ENCODE measurements around the gene MYDGF.
A peak's percentile ranks its signal among the peaks of the same experiment; 100 is the strongest.

Gene MYDGF

GRCh38 chr19:4640247-4641000, 29.7 kb downstream of the MYDGF start:
- no peak for DNase-seq

GRCh38 chr19:4639531-4640246, 30.5 kb downstream of the MYDGF start:
- DNase-seq, result no peak

DNA sequence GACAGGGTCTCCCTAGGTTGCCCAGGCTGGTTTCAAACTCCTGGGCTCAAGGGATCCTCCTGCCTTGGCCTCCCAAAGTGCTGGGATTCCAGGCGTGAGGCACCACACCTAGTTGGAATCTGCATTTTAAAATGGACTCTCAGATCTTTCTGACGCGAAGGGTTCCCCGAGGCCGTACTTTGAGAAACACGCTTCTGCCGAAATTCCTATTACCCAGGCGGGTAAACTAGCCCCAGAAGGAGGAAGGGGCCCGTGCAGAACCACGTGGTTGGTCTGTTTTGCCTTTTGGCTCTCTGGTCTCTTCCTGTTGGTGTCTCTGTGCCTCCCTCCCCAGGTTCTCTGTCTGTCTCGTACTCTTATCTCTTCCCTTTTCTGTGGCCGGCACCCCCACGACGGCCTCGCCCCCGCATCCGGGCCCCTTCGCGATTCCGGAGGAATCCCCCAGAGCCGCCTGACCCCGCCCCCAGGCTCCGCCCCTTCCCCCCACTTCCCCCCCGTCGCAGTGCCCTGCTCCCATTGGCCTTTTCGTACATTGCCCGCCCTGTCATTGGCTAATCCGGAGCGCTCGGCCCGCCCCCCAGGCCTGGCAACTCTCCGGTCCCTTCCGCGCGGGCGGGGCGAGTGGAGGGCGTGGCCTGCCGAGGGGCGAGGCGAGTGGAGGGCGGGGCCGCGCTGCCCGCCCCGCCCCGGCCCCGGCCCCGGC, 31.2 kb downstream of the MYDGF start, which contains the start of gene TNFAIP8L1:
TNFAIP8L1 (plus strand) TSS at position 689 of the 703 bp plus-strand sequence. CDS start 12,354 bp downstream, outside the sequence.
- DNase-seq, result peak; percentile 76

DNA sequence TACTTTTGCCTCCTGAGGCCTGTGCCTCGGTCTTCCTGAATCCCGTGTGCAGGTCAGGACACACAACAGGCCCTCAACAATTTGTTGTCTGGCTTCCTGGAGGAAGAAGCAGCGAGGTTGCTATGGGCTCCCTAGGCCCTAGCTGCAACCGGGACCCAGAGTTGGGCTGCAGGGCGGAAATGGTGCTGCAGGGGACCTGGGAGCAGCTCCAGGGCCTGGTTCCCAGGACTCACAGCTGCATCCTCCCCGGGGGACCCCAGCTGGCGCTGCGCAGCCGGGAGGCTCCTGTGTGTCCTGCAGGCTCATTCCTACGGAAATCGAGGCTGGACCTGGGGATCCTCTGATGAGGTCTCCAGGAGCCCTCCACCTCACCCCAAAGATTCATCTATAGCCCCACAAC, 31.8 kb downstream of the MYDGF start:
- DNase-seq, result no peak

GRCh38 chr19:4636761-4637160, 33.4 kb downstream of the MYDGF start:
- DNase-seq, result no peak

DNA sequence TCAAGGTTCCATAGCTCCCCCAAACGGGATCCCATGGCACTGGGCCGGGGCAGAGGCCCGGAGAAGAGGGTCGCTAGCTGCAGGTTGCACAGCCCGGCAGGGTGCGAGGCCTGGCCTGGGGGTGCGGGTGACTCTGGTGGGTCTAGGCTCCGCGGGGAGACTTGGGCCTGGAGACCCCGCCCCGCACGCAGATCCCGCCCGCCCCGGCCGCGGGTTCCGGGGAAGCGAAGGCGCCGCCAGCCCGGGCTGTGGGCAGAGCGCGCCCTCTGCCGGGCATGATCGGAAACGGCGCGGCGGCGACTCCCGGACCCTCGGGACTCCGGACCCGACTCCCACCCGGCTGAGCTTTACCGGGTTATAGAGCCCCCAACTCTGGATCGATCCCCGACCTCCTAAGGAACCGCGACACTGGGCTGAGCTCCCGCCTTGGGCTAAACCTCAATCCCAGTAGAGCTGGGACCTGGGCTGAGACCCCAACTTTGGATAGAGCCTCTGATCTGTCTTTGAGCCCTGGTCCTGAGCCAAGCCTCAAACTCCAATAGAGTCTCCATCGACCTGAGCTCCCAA, 33.9 kb downstream of the MYDGF start:
- no peak for DNase-seq

GRCh38 chr19:4635754-4636116, 34.4 kb downstream of the MYDGF start:
- DNase-seq, result no peak

DNA sequence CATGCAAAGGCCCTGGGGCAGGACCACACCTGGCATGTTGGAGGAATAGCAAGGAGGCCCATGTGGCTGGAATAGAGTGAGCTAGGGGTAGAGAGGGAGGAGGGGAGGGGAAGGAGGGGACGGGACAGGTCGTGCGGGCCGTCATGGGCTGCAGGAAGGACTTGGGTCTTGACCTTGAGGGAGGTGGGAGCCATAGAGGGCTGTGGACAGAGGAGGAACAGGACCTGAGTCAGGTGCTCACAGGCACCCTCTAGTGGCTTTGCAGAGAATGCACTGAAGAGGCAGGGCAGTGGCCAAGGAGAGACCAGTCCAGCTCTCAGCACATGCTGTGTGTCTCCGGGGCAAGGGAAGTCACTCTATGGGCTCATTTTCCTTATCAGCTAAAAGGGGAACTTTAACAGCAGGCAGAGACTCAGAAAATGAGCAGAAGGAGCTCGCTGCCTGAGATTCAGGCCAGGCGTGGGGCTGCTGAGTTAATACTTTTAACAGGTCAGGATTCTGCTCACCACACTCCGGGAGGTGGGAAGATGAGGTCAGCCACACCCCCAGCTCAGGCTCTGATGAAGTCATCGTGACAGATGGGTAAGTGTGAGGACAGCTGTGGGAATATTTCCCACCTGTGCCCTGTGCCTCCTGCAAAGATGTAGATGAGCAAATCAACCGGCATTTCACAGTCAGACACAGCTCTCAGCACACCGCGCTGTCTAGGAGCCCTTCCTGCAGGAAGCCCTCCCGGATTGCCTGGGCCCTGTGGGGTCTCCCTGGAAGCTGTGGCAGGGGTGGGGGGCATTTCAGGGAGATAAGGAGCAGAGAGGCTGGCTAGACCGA, 36.8 kb downstream of the MYDGF start:
- DNase-seq, result no peak

DNA sequence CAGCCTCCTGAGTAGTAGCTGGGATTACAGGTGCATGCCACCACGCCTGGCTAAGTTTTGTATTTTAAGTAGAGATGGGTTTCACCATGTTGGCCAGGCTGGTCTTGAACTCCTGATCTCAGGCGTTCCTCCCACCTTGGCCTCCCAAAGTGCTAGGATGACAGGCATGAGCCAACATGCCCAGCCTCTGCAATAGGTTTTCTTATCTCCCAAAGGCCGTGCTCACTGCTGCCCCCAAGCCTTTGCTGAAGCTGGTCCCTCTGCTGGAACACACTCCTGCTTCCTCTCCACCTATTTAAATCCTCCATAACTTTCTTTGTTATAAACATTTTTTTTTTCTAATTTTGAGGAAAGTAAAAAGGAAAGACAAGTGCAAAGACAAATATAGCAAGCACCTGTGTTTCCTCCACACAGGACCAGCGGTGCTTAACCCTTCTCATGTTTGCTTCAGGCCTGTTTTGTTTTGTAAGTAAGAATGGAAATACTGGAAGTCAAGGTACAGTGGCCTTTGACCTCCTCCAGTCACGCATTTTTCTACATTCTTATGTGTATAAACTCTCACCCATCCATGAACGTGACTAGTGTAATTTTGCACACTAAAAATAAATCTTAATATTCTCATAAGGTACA, 45.3 kb downstream of the MYDGF start:
- peak; percentile 26 for DNase-seq

DNA sequence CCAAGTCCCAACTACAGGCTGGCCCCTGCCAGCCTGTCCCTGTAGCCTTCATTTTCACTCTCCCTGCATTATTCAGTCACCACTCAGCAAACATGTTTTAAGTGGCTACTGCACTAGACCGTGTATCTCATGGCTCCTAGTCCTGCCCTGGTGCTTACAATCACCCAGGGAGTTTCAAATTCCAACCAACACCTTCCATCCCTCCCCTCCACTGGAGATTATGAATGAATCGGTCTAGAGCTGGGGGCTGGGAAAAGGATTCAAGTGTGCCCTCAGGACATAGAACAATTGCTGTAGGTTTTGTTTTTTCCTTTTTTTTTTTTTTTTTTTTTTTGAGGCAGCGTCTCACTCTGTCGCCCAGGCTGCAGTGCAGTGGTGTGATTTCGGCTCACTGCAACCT, 45.8 kb downstream of the MYDGF start:
- DNase-seq, result peak; percentile 17

GRCh38 chr19:4622695-4623421, 47.3 kb downstream of the MYDGF start:
- no peak for DNase-seq

DNA sequence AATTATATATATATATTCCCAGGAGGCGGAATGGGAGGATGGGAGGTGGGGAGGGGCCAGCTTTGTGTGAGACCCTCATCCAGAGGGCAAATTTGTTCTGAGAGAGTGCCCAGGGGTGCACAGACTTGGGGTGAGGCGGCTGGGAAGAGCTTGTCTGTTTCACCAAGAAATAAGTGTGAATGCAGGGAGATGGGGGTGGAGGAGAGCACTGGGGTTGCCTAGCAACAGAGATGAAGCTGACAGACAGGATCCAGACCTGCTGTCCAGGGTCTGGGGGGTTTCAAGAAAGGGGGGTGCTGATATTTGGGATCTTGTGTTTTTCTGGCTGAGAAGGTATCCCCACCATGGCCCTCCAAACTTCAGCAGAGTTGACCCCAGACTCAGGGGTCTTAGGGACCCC, 49.5 kb downstream of the MYDGF start:
- no peak for DNase-seq

GRCh38 chr19:4619668-4620294, 50.4 kb downstream of the MYDGF start:
- no peak for DNase-seq

GRCh38 chr19:4618019-4618418, 52.1 kb downstream of the MYDGF start:
- no peak for DNase-seq

DNA sequence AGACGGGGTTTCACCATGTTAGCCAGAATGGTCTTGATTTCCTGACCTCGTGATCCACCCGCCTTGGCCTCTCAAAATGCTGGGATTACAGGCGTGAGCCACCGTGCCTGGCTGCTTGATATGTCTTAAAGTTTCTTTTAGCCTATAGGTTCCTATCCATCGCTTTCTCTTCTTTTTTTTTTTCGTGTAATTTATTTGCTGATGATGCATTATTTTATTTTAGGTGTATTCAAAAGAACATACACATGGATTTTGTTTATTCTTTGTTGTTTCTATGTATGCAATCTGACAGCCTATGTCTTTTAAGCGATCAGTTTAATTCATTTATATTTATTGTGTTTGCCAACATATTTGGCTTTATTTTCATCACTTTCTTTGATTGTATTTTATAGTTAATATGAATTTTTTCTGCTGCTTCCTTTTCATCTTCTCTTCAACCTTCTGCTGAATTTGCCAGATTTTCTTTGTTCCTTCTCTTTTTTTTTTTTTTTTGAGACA, 56.8 kb downstream of the MYDGF start:
- DNase-seq, result no peak

DNA sequence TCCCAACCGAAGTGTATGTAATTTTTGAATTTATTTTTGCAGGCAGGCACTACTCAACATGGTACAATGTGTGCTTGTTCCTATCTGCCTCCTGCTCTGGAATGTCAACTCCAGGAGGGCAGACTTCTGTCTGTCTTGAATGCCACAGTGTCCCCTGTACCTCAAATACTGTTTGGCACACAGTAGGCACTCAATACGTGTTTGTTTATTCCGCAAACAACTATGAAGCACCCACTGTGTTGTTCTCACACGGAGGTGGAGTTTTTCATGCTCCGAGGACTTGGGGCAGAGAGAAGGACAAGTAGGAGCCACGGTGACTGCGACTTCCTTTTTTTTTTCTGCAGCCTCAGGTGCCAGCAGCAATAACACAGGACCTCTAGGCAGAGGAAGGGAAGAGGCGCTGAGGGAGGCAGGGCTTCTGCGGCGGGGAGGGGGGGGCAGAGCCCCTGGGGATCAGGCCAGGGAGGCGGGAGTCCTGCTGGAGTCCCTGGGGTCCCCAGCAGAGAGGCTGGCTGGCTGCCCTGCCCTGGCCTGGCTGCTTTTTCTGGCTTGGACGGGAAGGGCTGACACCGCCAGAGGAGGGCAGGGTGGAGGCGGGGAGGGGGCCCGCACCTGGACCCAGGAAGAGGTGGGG, 60.1 kb downstream of the MYDGF start:
- peak; percentile 55 for DNase-seq

All from NCI-H1436 treated with DMSO at 0.1 percent for 48 hours (cell line).